GM12878 (cell line): ENCODE results near the gene PGC. TPM values are rescaled to one million over a fixed set of nuclear protein-coding genes. Genes with fewer than 3 reads are reported as not detected.

Experiments
- BHLHE40 ChIP-seq, 2 experiments: fragments of 450-650 bp in 1 of 2; IDR thresholded peaks; 2 replicates each; pipeline ENCODE4 v1.6.1; 2011 to 2017; ENCODE audit warnings: low read depth in 2 of 2, borderline replicate concordance in 1 of 2, improper control_type of control experiment in 1 of 2, low read length in 1 of 2, mild to moderate bottlenecking in 1 of 2
- CBX3 ChIP-seq: fragments of 200-600 bp; sonication (generic); IDR thresholded peaks from 2 replicates; pipeline ENCODE4 v1.6.1; 2016; ENCODE audit warnings: low read depth, borderline replicate concordance
- CEBPB ChIP-seq, 2 experiments: fragments of 150-350 bp in 1 of 2; IDR thresholded peaks; 2 replicates each; pipeline ENCODE4 v1.6.1; 2012 to 2014; ENCODE audit warnings: low read depth in 2 of 2, low read length in 2 of 2, borderline replicate concordance in 1 of 2, inconsistent platforms in 1 of 2
- CHD2 ChIP-seq: IDR thresholded peaks from 2 replicates; pipeline ENCODE4 v1.6.1; 2011; ENCODE audit warnings: low read depth, low read length, improper control_type of control experiment, borderline replicate concordance
- DPF2 ChIP-seq: fragments of 450-650 bp; IDR thresholded peaks from 2 replicates; pipeline ENCODE4 v1.6.1; 2017; ENCODE audit warnings: mild to moderate bottlenecking
- EED ChIP-seq: sonication (generic); IDR thresholded peaks from 2 replicates; pipeline ENCODE4 v1.6.1; 2016; ENCODE audit warnings: antibody characterized with exemption, low read depth
- ETV6 ChIP-seq, 2 experiments: fragments of 450-650 bp in 1 of 2; IDR thresholded peaks in 1 of 2; conservative IDR thresholded peaks in 1 of 2; 2 replicates each; pipeline ENCODE4 v1.6.1; 2014; ENCODE audit warnings: antibody characterized with exemption in 1 of 2, borderline replicate concordance in 1 of 2, low read depth in 1 of 2, mild to moderate bottlenecking in 1 of 2, moderate library complexity in 1 of 2
- GATAD2B ChIP-seq: fragments of 450-650 bp; conservative IDR thresholded peaks from 2 replicates; pipeline ENCODE4 v1.6.1; 2017; ENCODE audit warnings: low read depth, mild to moderate bottlenecking, moderate library complexity
- HCFC1 ChIP-seq: fragments of 150-350 bp; IDR thresholded peaks from 2 replicates; pipeline ENCODE4 v1.6.1; 2014; ENCODE audit warnings: low read length
- HDAC2 ChIP-seq: fragments of 200-600 bp; sonication (generic); IDR thresholded peaks from 2 replicates; pipeline ENCODE4 v1.6.1; 2017
- MTA2 ChIP-seq: fragments of 450-650 bp; IDR thresholded peaks from 2 replicates; pipeline ENCODE4 v1.6.1; 2016; ENCODE audit warnings: low read depth, mild to moderate bottlenecking, moderate library complexity
- MTA3 ChIP-seq: IDR thresholded peaks from 2 replicates; pipeline ENCODE4 v1.6.1; 2012; ENCODE audit warnings: low read length, inconsistent platforms, borderline replicate concordance
- MXI1 ChIP-seq: fragments of 150-350 bp; IDR thresholded peaks from 2 replicates; pipeline ENCODE4 v1.6.1; 2011; ENCODE audit warnings: low read depth, mild to moderate bottlenecking, inconsistent platforms, low read length, improper control_type of control experiment
- NFXL1 ChIP-seq: fragments of 450-650 bp; IDR thresholded peaks from 2 replicates; pipeline ENCODE4 v1.6.1; 2017; ENCODE audit warnings: antibody characterized with exemption, mild to moderate bottlenecking, borderline replicate concordance
- NR2F1 ChIP-seq: fragments of 450-650 bp; conservative IDR thresholded peaks from 2 replicates; pipeline ENCODE4 v1.6.1; 2017; ENCODE audit warnings: mild to moderate bottlenecking
- PAX8 ChIP-seq: fragments of 450-650 bp; IDR thresholded peaks from 2 replicates; pipeline ENCODE4 v1.6.1; 2017; ENCODE audit warnings: mild to moderate bottlenecking, moderate library complexity
- POLR2AphosphoS5 ChIP-seq: IDR thresholded peaks from 2 replicates; pipeline ENCODE4 v1.6.1; 2011; ENCODE audit warnings: mild to moderate bottlenecking, low read length, inconsistent platforms
- POU2F2 ChIP-seq: IDR thresholded peaks from 3 replicates; pipeline ENCODE4 v1.6.1; 2011; ENCODE audit warnings: low read depth, mild to moderate bottlenecking, low read length, borderline replicate concordance
- RCOR1 ChIP-seq: conservative IDR thresholded peaks from 2 replicates; pipeline ENCODE4 v1.6.1; 2012; ENCODE audit warnings: low read depth, low read length, improper control_type of control experiment
- SIN3A ChIP-seq: IDR thresholded peaks from 2 replicates; pipeline ENCODE4 v1.6.1; 2012; ENCODE audit warnings: low read depth, low read length, improper control_type of control experiment
- SMC3 ChIP-seq: IDR thresholded peaks from 2 replicates; pipeline ENCODE4 v1.6.1; 2011; ENCODE audit warnings: low read length, improper control_type of control experiment, borderline replicate concordance
- SPI1 ChIP-seq: IDR thresholded peaks from 2 replicates; pipeline ENCODE4 v1.6.1; 2011; ENCODE audit warnings: low read depth, mild to moderate bottlenecking, low read length, moderate library complexity, borderline replicate concordance; ENCODE audit not compliant: insufficient read depth
- TARDBP ChIP-seq: IDR thresholded peaks from 2 replicates; pipeline ENCODE4 v1.6.1; 2016; ENCODE audit warnings: borderline replicate concordance
- WRNIP1 ChIP-seq: IDR thresholded peaks from 2 replicates; pipeline ENCODE4 v1.6.1; 2011; ENCODE audit warnings: low read depth, low read length, improper control_type of control experiment, borderline replicate concordance
- ZNF384 ChIP-seq: IDR thresholded peaks from 2 replicates; pipeline ENCODE4 v1.6.1; 2012; ENCODE audit warnings: low read depth, mild to moderate bottlenecking, low read length, improper control_type of control experiment, borderline replicate concordance
- ZSCAN29 ChIP-seq: fragments of 450-650 bp; IDR thresholded peaks from 2 replicates; pipeline ENCODE4 v1.6.1; 2017; ENCODE audit warnings: mild to moderate bottlenecking, moderate library complexity
- polyA plus RNA-seq, 11 experiments: library from polyadenylated mRNA; depleted of rRNA in 4 of 11; unstranded in 6 of 11; stranded (reverse) in 5 of 11; fragments of >200 nt; fragmentation: Nextera tagmentation in 4 of 11; fragmentation: Illumina TruSeq in 1 of 11; extraction: Ambion mirVana in 4 of 11; extraction: Trizol in 1 of 11; gene quantifications; 1 replicate in 1 of 11; 2 replicates in 10 of 11; pipeline versions ENCODE4 v1.2.1 to v1.2.3, GENCODE V29; 2011 to 2016; ENCODE audit warnings: inconsistent platforms in 2 of 11, missing spikeins in 2 of 11, low read depth in 1 of 11
- total RNA-seq, 4 experiments: library from RNA; depleted of rRNA in 3 of 4; stranded (reverse); fragments of >200 nt in 3 of 4; fragmentation: Illumina TruSeq in 1 of 4; extraction: Trizol in 1 of 4; gene quantifications; 2 replicates each; pipeline versions ENCODE4 v1.2.1 to v1.2.3, GENCODE V29; 2013 to 2021
- TF ChIP-seq, protein P1 (sequence below): fragments of 450-650 bp; IDR thresholded peaks from 2 replicates; pipeline ENCODE4 v1.6.1; 2017; ENCODE audit warnings: borderline replicate concordance
- TF ChIP-seq, protein P2 (sequence below): fragments of 450-650 bp; IDR thresholded peaks from 2 replicates; pipeline ENCODE4 v1.6.1; 2018; ENCODE audit warnings: borderline replicate concordance, mild to moderate bottlenecking; ENCODE audit not compliant: partially characterized antibody
- TF ChIP-seq, protein P3 (sequence below): IDR thresholded peaks from 2 replicates; pipeline ENCODE4 v1.6.1; 2012; ENCODE audit warnings: low read depth, low read length, improper control_type of control experiment

Gene PGC
- total and polyA plus RNA-seq, 10 of the 15 experiments (the other 5 are each of a cell fraction or from before 2014, with no cell fraction given): 0.26 TPM; not detected in 9

DNA sequence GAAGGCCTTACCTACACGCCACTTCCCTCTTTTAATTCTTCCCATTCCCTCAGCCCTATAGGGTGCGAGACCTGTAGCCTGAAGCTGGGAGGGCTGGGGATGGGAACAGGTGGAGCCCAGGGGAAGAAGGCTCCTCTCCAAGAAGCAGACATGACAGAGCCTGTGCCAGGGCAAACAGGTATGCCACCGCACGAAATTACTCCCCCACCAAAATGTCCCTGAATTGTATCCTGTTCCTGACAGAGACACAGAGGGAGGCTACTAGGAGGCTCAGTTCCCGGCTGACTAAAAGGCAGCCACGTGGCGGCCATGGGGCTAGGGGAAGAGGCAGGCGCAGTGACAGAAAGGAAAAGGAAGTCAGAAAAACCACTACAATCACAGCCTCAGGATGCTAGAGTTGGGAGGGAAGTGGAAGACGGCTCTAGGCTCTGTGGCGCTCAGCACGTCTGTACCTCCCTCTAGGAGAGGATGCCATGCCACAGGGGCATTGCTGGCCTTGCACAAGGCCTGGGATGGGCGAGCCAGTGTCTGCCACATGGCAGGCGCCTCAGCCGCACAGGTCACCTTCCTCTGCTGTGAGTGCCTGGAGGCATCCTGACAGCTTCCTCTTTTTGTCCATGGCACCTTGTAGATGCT is 39.5 kb downstream of the PGC start (continued):
- no peak for TF ChIP-seq MTA3
- TF ChIP-seq POLR2AphosphoS5: no peak; the same call in 1 of the 2 replicates
- no peak for TF ChIP-seq CEBPB (IDR thresholded peaks at IDR 0.05; ENCODE audit: borderline replicate concordance in 1 of 2, low read depth in 2 of 2, low read length in 2 of 2)
- TF ChIP-seq, protein P1, sequence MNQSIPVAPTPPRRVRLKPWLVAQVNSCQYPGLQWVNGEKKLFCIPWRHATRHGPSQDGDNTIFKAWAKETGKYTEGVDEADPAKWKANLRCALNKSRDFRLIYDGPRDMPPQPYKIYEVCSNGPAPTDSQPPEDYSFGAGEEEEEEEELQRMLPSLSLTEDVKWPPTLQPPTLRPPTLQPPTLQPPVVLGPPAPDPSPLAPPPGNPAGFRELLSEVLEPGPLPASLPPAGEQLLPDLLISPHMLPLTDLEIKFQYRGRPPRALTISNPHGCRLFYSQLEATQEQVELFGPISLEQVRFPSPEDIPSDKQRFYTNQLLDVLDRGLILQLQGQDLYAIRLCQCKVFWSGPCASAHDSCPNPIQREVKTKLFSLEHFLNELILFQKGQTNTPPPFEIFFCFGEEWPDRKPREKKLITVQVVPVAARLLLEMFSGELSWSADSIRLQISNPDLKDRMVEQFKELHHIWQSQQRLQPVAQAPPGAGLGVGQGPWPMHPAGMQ: no peak
- peak in 1 of 2 experiments; percentile 20; a peak in 1 of 4 replicates for TF ChIP-seq BHLHE40 (IDR thresholded peaks at IDR 0.05; ENCODE audit: borderline replicate concordance in 1 of 2, low read depth in 2 of 2, low read length in 1 of 2)
- TF ChIP-seq, protein P2, sequence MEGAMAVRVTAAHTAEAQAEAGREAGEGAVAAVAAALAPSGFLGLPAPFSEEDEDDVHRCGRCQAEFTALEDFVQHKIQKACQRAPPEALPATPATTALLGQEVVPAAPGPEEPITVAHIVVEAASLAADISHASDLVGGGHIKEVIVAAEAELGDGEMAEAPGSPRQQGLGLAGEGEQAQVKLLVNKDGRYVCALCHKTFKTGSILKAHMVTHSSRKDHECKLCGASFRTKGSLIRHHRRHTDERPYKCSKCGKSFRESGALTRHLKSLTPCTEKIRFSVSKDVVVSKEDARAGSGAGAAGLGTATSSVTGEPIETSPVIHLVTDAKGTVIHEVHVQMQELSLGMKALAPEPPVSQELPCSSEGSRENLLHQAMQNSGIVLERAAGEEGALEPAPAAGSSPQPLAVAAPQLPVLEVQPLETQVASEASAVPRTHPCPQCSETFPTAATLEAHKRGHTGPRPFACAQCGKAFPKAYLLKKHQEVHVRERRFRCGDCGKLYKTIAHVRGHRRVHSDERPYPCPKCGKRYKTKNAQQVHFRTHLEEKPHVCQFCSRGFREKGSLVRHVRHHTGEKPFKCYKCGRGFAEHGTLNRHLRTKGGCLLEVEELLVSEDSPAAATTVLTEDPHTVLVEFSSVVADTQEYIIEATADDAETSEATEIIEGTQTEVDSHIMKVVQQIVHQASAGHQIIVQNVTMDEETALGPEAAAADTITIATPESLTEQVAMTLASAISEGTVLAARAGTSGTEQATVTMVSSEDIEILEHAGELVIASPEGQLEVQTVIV: no peak
- 0 out of 3 replicates have a peak, but pooled peaks have one; percentile 25 for TF ChIP-seq POU2F2
- no peak for TF ChIP-seq CBX3
- no peak for TF ChIP-seq NFXL1
- no peak for TF ChIP-seq HDAC2
- 0 out of 2 replicates have a peak, but pooled peaks have one; percentile 61 for TF ChIP-seq GATAD2B
- TF ChIP-seq, protein P3, sequence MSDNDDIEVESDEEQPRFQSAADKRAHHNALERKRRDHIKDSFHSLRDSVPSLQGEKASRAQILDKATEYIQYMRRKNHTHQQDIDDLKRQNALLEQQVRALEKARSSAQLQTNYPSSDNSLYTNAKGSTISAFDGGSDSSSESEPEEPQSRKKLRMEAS: peak; percentile 88; the same call in 1 of the 2 replicates
- no peak for TF ChIP-seq CHD2
- TF ChIP-seq SMC3: no peak
- TF ChIP-seq ZSCAN29: no peak
- TF ChIP-seq MXI1: peak; percentile 96
- TF ChIP-seq ETV6 (conservative IDR thresholded peaks at IDR 0.05 in 1 of 2, IDR thresholded peaks at IDR 0.05 in 1 of 2; ENCODE audit: borderline replicate concordance in 1 of 2, low read depth in 1 of 2): peak in 1 of 2 experiments; percentile 85; a peak in 2 of 4 replicates
- TF ChIP-seq PAX8: no peak
- TF ChIP-seq WRNIP1: no peak
- no peak for TF ChIP-seq MTA2
- 0 out of 2 replicates have a peak, but pooled peaks have one; percentile 21 for TF ChIP-seq NR2F1
- no peak for TF ChIP-seq RCOR1
- no peak for TF ChIP-seq ZNF384
- no peak for TF ChIP-seq HCFC1
- TF ChIP-seq SIN3A: 0 out of 2 replicates have a peak, but pooled peaks have one; percentile 49
- TF ChIP-seq TARDBP: no peak
- peak; percentile 72 for TF ChIP-seq SPI1
- TF ChIP-seq EED: peak; percentile 80
- TF ChIP-seq DPF2: 0 out of 2 replicates have a peak, but pooled peaks have one; percentile 45
